H9 (cell line): ENCODE results near the gene NKX1-2. TPM values are rescaled to one million over a fixed set of nuclear protein-coding genes. Genes with fewer than 3 reads are reported as not detected.
A peak's percentile ranks its signal among the peaks of the same experiment; 100 is the strongest.

ENCODE experiments used
- DNase-seq: peaks from one replicate; pipeline ENCODE4 v3.0.0-alpha.2; 2017
- H2AFZ ChIP-seq: one replicate; pipeline ENCODE4 v1.6.1; 2013; ENCODE audit warnings: mild to moderate bottlenecking, low read length, control low read depth, moderate library complexity
- H2AK5ac ChIP-seq: 2 replicates; pipeline ENCODE4 v1.6.1; 2013; ENCODE audit warnings: low read length, control low read depth, mixed read lengths; ENCODE audit not compliant: insufficient read length
- H2BK120ac ChIP-seq: one replicate; pipeline ENCODE4 v1.6.1; 2013; ENCODE audit warnings: low read depth, mild to moderate bottlenecking, low read length, control low read depth, inconsistent platforms; ENCODE audit not compliant: poor library complexity, severe bottlenecking
- H2BK12ac ChIP-seq: 2 replicates; pipeline ENCODE4 v1.6.1; 2013; ENCODE audit warnings: low read length, control low read depth, mixed read lengths, low read depth; ENCODE audit not compliant: insufficient read length
- H2BK15ac ChIP-seq: 2 replicates; pipeline ENCODE4 v1.6.1; 2013; ENCODE audit warnings: low read depth, low read length, control low read depth
- H2BK20ac ChIP-seq: one replicate; pipeline ENCODE4 v1.6.1; 2013; ENCODE audit warnings: low read depth, mild to moderate bottlenecking, low read length, control low read depth, inconsistent platforms; ENCODE audit not compliant: poor library complexity, severe bottlenecking
- H2BK5ac ChIP-seq: 2 replicates; pipeline ENCODE4 v1.6.1; 2013; ENCODE audit warnings: low read length, control low read depth, mixed read lengths; ENCODE audit not compliant: insufficient read length
- H3K14ac ChIP-seq: 2 replicates; pipeline ENCODE4 v1.6.1; 2013; ENCODE audit warnings: low read length, control low read depth; ENCODE audit not compliant: insufficient read depth
- H3K18ac ChIP-seq: 2 replicates; pipeline ENCODE4 v1.6.1; 2013; ENCODE audit warnings: low read depth, mild to moderate bottlenecking, mixed read lengths, low read length, control low read depth; ENCODE audit not compliant: insufficient read length
- H3K23ac ChIP-seq: 2 replicates; pipeline ENCODE4 v1.6.1; 2013; ENCODE audit warnings: low read length, control low read depth, mixed read lengths, low read depth; ENCODE audit not compliant: insufficient read length
- H3K23me2 ChIP-seq: 2 replicates; pipeline ENCODE4 v1.6.1; 2013; ENCODE audit warnings: low read depth, mild to moderate bottlenecking, mixed read lengths, low read length, control low read depth; ENCODE audit not compliant: insufficient read length, poor library complexity, severe bottlenecking
- H3K27ac ChIP-seq: 2 replicates; pipeline ENCODE4 v1.5.1; 2013; ENCODE audit warnings: low read length, control low read depth, mixed read lengths, low read depth; ENCODE audit not compliant: insufficient read length
- H3K27me3 ChIP-seq: 2 replicates; pipeline ENCODE4 v1.6.1; 2013; ENCODE audit warnings: low read length, control low read depth, inconsistent platforms; ENCODE audit not compliant: insufficient read depth
- H3K4ac ChIP-seq: 2 replicates; pipeline ENCODE4 v1.6.1; 2013; ENCODE audit warnings: low read depth, mild to moderate bottlenecking, control low read depth, inconsistent platforms, low read length, moderate library complexity
- H3K4me1 ChIP-seq: 2 replicates; pipeline ENCODE4 v1.6.1; 2013; ENCODE audit warnings: low read length, control low read depth, inconsistent platforms; ENCODE audit not compliant: insufficient read depth
- H3K4me2 ChIP-seq: 2 replicates; pipeline ENCODE4 v1.6.1; 2013; ENCODE audit warnings: low read length, control low read depth, mixed read lengths; ENCODE audit not compliant: insufficient read length, insufficient read depth
- H3K56ac ChIP-seq: 2 replicates; pipeline ENCODE4 v1.6.1; 2013; ENCODE audit warnings: low read depth, mild to moderate bottlenecking, mixed read lengths, low read length, control low read depth; ENCODE audit not compliant: insufficient read length
- H3K79me1 ChIP-seq: 2 replicates; pipeline ENCODE4 v1.6.1; 2013; ENCODE audit warnings: low read depth, mild to moderate bottlenecking, moderate library complexity, low read length, control low read depth, inconsistent platforms; ENCODE audit not compliant: insufficient read depth, poor library complexity, severe bottlenecking
- H3K79me2 ChIP-seq: 2 replicates; pipeline ENCODE4 v1.6.1; 2013; ENCODE audit warnings: low read length, control low read depth, inconsistent platforms; ENCODE audit not compliant: insufficient read depth
- H3K9ac ChIP-seq: 2 replicates; pipeline ENCODE4 v1.6.1; 2013; ENCODE audit warnings: low read length, control low read depth, mixed read lengths; ENCODE audit not compliant: insufficient read length; ENCODE audit errors: extremely low read depth
- H3K9me3 ChIP-seq: one replicate; pipeline ENCODE4 v1.6.1; 2013; ENCODE audit warnings: low read depth, low read length, inconsistent platforms; ENCODE audit not compliant: control insufficient read depth
- H3T11ph ChIP-seq: one replicate; pipeline ENCODE4 v1.6.1; 2013; ENCODE audit warnings: mild to moderate bottlenecking, low read length, control low read depth, inconsistent platforms
- H4K20me1 ChIP-seq: one replicate; pipeline ENCODE4 v1.6.1; 2013; ENCODE audit not compliant: control insufficient read depth, insufficient read length, insufficient read depth
- H4K5ac ChIP-seq: 2 replicates; pipeline ENCODE4 v1.6.1; 2013; ENCODE audit warnings: low read depth, mild to moderate bottlenecking, mixed read lengths, low read length, control low read depth; ENCODE audit not compliant: insufficient read length
- H4K8ac ChIP-seq: replicated peaks from 2 replicates; pipeline ENCODE4 v1.6.1; 2013; ENCODE audit warnings: low read length, control low read depth, mixed read lengths, low read depth; ENCODE audit not compliant: insufficient read length
- H4K91ac ChIP-seq: 2 replicates; pipeline ENCODE4 v1.6.1; 2013; ENCODE audit warnings: low read depth, mild to moderate bottlenecking, moderate library complexity, mixed read lengths, low read length, control low read depth; ENCODE audit not compliant: insufficient read length
- H3K27ac Mint-ChIP-seq, 3 experiments: 2 replicates in 2 of 3; 3 replicates in 1 of 3; pipeline ENCODE4 v1.8.0; 2020 to 2021; ENCODE audit warnings: mixed read lengths in 3 of 3, mild to moderate bottlenecking in 1 of 3, moderate library complexity in 1 of 3
- H3K27me3 Mint-ChIP-seq: 2 replicates; pipeline ENCODE4 v1.8.0; 2021; ENCODE audit warnings: low read depth, mild to moderate bottlenecking, moderate library complexity, mixed read lengths
- H3K36me3 Mint-ChIP-seq, 3 experiments: 2 replicates in 2 of 3; 3 replicates in 1 of 3; pipeline ENCODE4 v1.8.0; 2020 to 2021; ENCODE audit warnings: low read depth in 3 of 3, mixed read lengths in 3 of 3; ENCODE audit not compliant: insufficient read depth in 1 of 3
- H3K4me1 Mint-ChIP-seq, 2 experiments: 2 replicates each; pipeline ENCODE4 v1.8.0; 2020; ENCODE audit warnings: mixed read lengths in 2 of 2
- H3K4me3 Mint-ChIP-seq, 2 experiments: 2 replicates in 1 of 2; 3 replicates in 1 of 2; pipeline ENCODE4 v1.8.0; 2020 to 2021; ENCODE audit warnings: mild to moderate bottlenecking in 2 of 2, mixed read lengths in 2 of 2, moderate library complexity in 1 of 2
- H3K9me3 Mint-ChIP-seq, 2 experiments: 2 replicates in 1 of 2; 3 replicates in 1 of 2; pipeline ENCODE4 v1.8.0; 2020; ENCODE audit warnings: mild to moderate bottlenecking in 2 of 2, mixed read lengths in 2 of 2, moderate library complexity in 1 of 2
- CTCF ChIP-seq: fragments of 200-600 bp; sonication (generic); conservative IDR thresholded peaks from 3 replicates; pipeline ENCODE4 v1.8.0; 2021; ENCODE audit warnings: antibody characterized with exemption, mild to moderate bottlenecking
- WGBS: extraction: QIAGEN DNeasy Blood & Tissue Kit; methylation state at CpG from one replicate; pipeline ENCODE4 v1.1.7; 2013; ENCODE audit warnings: missing lambda C conversion rate, low lambda C conversion rate, mixed read lengths; ENCODE audit not compliant: insufficient read length; ENCODE audit errors: extremely low coverage; 5-methylcytosine and 5-hydroxymethylcytosine counted together
- total RNA-seq: library from RNA; stranded (reverse); gene quantifications from 2 replicates; pipeline ENCODE4 v1.2.1, GENCODE V29; 2021

Gene NKX1-2
- total RNA-seq, 1 experiment from 2014 or later, result 15.3 TPM

- H3K9ac ChIP-seq, result peak within 1 kb of the TSS; percentile 15
- no peak within 1 kb of the TSS for H2BK15ac ChIP-seq
- Mint-ChIP-seq H3K27me3 (peaks cover 35% of the 10 kb centered on the region), H3K9me3 (no peaks in the 10 kb centered on the region), H3K36me3 (no peaks in the 10 kb centered on the region), H3K4me1 (peaks cover 28 to 36% of the 10 kb centered on the region in 2 experiments), H3K27ac (peak within 1 kb of the TSS in 2 of 3 experiments; percentile 62 to 76; a peak in 2 of 7 replicates), H3K4me3 (peak within 1 kb of the TSS; percentile 78 to 92)
- DNase-seq, result peak; percentile 99
- no peak within 1 kb of the TSS for H2BK20ac ChIP-seq
- H4K20me1 ChIP-seq, result no peaks in the 10 kb centered on the region
- H3K56ac ChIP-seq, result no peak within 1 kb of the TSS
- no peak within 1 kb of the TSS for H2BK5ac ChIP-seq
- H3K79me2 ChIP-seq, result no peaks in the 10 kb centered on the region; the same call in 1 of the 2 replicates
- no CpG with 5 or more reads among the region's 70 CpGs for WGBS
- H4K5ac ChIP-seq, result no peak within 1 kb of the TSS
- H4K91ac ChIP-seq, result no peak within 1 kb of the TSS
- H3K18ac ChIP-seq, result no peak within 1 kb of the TSS
- H2AFZ ChIP-seq, result no peak within 1 kb of the TSS
- H3T11ph ChIP-seq, result no peak within 1 kb of the TSS
- peak within 1 kb of the TSS; percentile 82 for H3K4me2 ChIP-seq
- no peaks in the 10 kb centered on the region; the same call in 1 of the 2 replicates for H3K27me3 ChIP-seq
- H3K4me1 ChIP-seq, result peaks cover 4% of the 10 kb centered on the region; the same call in 1 of the 2 replicates
- no peak within 1 kb of the TSS for H3K27ac ChIP-seq
- H3K14ac ChIP-seq, result no peak within 1 kb of the TSS
- peaks cover 9% of the 10 kb centered on the region for H3K23me2 ChIP-seq
- no peaks in the 10 kb centered on the region for H3K9me3 ChIP-seq
- H3K79me1 ChIP-seq, result no peaks in the 10 kb centered on the region
- H2BK120ac ChIP-seq, result no peak within 1 kb of the TSS
- H3K23ac ChIP-seq, result no peak within 1 kb of the TSS
- no peak within 1 kb of the TSS for H4K8ac ChIP-seq
- no peak within 1 kb of the TSS for H3K4ac ChIP-seq
- TF ChIP-seq CTCF, result peak; percentile 61
- no peak within 1 kb of the TSS for H2AK5ac ChIP-seq
- H2BK12ac ChIP-seq, result no peak within 1 kb of the TSS
These were observed 30.9 kb downstream of the NKX1-2 start, which contains the start of gene OAT for GRCh38 chr10:124418726-124419501. Gene OAT, minus strand, starts transcription at chr10:124418923. Its CDS starts 6,752 bp downstream, at chr10:124412171.
